HG02610 (cell line): Measurements from ENCODE around the gene STAT6.

Experiments used
- ATAC-seq: cut with Tn5 transposase; IDR thresholded peaks from one replicate; pipeline ENCODE4 v1.9.1; 2021; ENCODE audit warnings: mild to moderate bottlenecking, moderate library complexity; ENCODE audit not compliant: unreplicated experiment

The STAT6 gene

GRCh38 chr12:57103856-57104255 lies 7.3 kb downstream of the STAT6 start:
- ATAC-seq = no peak

- ATAC-seq = no peak
These were observed 9.1 kb downstream of the STAT6 start for GRCh38 chr12:57101892-57102695.

GRCh38 chr12:57099766-57100165 lies 11.4 kb downstream of the STAT6 start:
- no peak for ATAC-seq

DNA sequence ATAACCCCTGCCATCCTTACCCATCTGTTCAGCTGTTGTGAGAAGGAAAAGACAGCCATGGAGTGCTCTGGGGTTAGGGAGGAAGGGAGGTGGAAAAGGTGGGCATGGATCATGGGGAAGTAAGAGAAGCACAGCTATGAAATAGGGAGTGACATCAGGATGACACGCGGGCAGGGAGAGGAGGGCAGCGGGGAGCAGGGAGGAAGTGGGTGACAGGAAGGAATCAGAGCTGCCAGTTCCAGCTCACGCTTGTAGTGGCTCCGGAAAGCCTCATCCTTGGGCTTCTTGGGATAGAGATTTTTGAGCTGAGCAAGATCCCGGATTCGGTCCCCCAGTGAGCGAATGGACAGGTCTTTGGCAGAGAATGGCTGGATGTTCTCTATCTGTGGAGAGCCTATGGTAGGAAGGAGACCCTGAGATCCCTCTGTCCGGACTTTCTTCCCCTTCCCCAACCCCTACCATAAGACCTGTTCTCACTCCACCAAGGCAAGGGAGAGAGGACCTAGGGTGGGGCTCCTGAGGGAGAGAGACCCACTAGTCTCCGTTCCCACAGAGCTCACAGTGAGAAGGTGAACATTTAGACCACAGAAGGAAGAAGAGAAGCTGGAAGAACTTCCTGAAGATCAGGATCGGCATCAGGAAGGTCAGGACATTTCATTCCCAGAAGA lies 12.0 kb downstream of the STAT6 start:
- no peak for ATAC-seq

DNA sequence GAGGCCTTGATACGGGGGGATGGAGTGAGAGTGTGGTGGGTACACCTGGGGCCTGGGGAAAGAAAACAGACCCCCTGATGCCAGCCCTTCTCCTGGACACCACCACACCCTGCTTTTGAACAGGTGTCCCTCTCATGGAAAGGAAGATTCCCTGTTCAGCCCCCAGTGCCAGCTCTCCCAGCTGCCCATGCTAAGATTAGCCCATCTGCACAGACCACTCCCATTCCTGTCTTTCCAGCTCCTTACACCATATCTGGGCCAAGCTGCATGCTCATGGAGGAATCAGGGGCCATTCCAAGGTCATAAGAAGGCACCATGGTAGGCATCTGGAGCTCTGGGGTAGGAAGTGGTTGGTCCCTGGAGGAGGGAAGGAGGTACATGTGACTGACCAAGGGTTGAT lies 12.6 kb downstream of the STAT6 start:
- no peak for ATAC-seq

- no peak for ATAC-seq
These were observed 13.7 kb downstream of the STAT6 start for GRCh38 chr12:57097554-57097835.

- ATAC-seq = no peak
These were observed 14.2 kb downstream of the STAT6 start for GRCh38 chr12:57096748-57097553.

DNA sequence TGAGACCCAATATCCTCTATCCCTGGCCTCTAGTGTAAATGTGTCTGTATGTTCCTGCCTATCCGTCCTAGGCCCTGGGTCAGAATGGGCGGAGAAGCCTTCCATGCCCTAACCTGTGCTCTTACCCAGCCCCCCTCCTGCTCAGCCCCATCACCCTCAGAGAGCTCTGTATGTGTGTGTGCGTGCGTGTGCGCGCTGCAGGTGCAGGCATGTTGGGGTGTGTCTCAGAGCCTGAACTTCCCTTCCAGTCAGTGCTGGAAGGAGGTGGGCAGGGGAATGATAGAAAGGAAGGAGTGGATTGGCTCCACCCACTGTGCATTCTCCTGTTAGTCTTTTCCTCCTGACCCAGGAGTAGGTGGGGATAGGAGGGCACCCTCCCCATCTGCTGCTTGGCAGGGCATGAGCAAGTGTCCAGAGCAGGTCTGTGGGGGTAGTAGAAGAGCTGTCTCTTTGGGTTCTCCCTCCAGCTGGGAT lies 15.0 kb downstream of the STAT6 start:
- ATAC-seq = no peak

- no peak for ATAC-seq
These were observed 15.7 kb downstream of the STAT6 start for GRCh38 chr12:57095440-57095839.

DNA sequence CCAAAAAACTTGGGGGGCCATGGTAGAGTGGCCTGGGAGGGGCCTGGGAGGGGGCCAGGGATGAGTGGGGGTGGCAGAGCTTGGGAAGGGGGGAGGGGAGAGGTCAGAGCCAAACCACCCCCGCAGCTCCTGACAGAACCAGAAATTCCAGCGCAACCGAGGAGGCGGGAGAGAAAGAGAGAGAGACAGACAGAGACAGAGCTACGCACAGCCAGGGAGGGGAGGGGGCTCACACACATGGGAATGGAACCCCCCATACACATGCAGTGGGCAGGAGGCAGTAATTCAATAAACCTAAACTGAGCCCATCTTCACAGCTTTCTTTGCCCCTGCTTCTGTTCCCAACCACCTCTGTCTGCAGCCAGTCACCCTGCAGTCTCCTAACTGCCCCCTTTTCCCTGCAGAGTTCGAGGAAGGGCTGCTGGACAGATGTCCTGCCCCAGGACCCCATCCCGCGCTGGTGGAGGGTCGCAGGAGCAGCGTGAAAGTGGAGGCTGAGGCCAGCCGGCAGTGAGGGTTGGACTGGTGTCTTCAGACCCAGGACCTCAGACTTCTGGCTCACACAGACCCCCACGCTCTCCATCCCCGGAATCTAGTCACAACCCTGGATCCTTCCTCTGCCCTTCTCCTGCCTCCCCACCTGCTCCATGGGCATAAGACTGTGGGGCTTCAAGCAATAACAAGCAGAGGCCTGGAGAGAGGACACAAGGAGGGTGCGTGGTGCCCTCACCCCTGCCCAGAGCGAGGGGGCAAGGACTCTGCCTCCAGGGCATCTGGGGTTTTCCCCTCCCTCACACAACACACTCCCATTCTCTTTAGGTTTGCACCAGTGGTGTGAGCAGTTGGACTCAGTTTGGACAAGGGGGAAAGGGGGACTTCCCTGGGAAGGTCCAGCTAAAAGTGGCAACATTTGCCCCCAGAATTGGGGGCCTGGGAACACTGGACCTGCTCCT lies 16.7 kb downstream of the STAT6 start:
- no peak for ATAC-seq

GRCh38 chr12:57093415-57094207 lies 17.6 kb downstream of the STAT6 start:
- ATAC-seq = peak; percentile 33

- ATAC-seq = no peak
These were observed 18.2 kb downstream of the STAT6 start for GRCh38 chr12:57092876-57093414.

GRCh38 chr12:57092529-57092862 lies 18.7 kb downstream of the STAT6 start:
- ATAC-seq = no peak

GRCh38 chr12:57091638-57092528 lies 19.3 kb downstream of the STAT6 start:
- no peak for ATAC-seq

- no peak for ATAC-seq
These were observed 20.1 kb downstream of the STAT6 start for GRCh38 chr12:57090924-57091637.

GRCh38 chr12:57090490-57090889 lies 20.7 kb downstream of the STAT6 start:
- no peak for ATAC-seq

DNA sequence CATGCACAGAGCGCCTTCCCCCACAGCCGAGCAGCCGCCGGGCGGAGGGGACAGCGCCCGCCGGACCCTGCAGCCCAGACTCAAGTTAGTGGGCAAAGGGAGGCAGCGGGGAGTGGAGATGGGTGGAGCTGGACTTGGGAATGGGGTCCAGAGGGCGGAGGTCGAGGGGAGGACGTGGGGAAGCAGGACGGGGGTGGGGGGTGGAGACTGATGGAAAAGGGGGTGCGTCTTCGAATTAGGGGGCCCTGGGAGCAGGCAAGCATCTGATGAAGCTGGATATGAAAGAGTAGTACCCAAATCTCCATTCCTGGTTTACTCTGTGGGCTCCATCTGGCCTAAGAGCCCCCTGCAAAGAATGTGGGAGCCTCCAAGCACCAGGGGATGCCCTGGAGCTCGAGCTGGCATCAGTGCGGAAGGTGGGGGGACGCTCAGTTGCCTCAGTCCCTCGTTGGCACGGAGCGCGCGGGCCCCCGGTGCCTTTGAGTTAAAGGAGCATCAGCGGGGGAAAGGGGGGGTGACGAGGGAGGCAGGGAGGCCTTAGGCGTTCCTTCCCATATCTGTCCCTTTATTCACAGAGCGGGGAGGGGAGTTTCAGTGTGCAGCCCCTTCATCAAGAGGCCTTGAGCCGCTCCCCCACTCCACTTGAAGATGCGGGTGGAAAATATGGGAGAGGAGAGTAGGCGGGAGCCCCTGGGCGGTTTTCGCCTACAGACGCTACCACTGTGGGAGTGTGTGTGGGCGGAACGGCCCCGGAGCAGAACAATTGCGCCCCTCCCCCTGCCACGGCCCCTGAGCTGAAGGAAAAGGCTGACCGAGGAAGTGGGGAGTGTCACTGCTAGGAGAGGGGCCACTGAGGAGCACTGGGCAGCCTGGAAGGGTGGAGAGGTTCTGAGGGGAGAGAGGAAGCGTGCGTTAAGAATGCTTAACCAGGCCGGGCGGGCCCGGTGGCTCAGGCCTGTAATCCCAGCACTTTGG lies 21.6 kb downstream of the STAT6 start:
- no peak for ATAC-seq
